Activated CD4-positive, alpha-beta memory T cell treated with anti-CD3 and anti-CD28 coated beads, Interleukin-2, amount 10 ng/mL, durations not matched to agents 7 days and 5 days (primary cell): ENCODE data around the gene MAP2K7. TPM values are rescaled to one million over a fixed set of nuclear protein-coding genes. Genes with fewer than 3 reads are reported as not detected.
"Not testable (repeated sequence)": the region's sequence is repeated elsewhere in the genome, so short reads cannot be mapped to it uniquely, and the experiment has no call there.

Experiments used
- CTCF ChIA-PET: fragments of 350-600 bp; sonication (Branson Sonifier 250); formaldehyde crosslinking; loops from one replicate; lab custom pipeline; 2021; ENCODE audit warnings: antibody characterized with exemption, inconsistent platforms; lab: Charles Lee
- POLR2A ChIA-PET: fragments of 350-600 bp; sonication (Branson Sonifier 250); formaldehyde crosslinking; loops from one replicate; lab custom pipeline; 2021; ENCODE audit warnings: antibody characterized with exemption; lab: Charles Lee
- DNase-seq: peaks from one replicate; pipeline ENCODE4 v3.0.0-alpha.2; 2020
- H3K27ac Mint-ChIP-seq: one replicate; pipeline ENCODE4 v1.8.0; 2021; ENCODE audit warnings: mild to moderate bottlenecking, mixed read lengths
- H3K27me3 Mint-ChIP-seq: one replicate; pipeline ENCODE4 v1.8.0; 2021; ENCODE audit warnings: mixed read lengths
- H3K36me3 Mint-ChIP-seq: one replicate; pipeline ENCODE4 v1.8.0; 2021; ENCODE audit warnings: low read depth, mixed read lengths
- H3K4me1 Mint-ChIP-seq: one replicate; pipeline ENCODE4 v1.8.0; 2021; ENCODE audit warnings: mixed read lengths
- H3K4me3 Mint-ChIP-seq: one replicate; pipeline ENCODE4 v1.8.0; 2021; ENCODE audit warnings: mild to moderate bottlenecking, mixed read lengths
- H3K9me3 Mint-ChIP-seq: one replicate; pipeline ENCODE4 v1.8.0; 2021; ENCODE audit warnings: mixed read lengths
- total RNA-seq, 2 experiments: library from RNA; stranded (reverse); gene quantifications; one replicate each; pipeline ENCODE4 v1.2.3, GENCODE V29; 2021

MAP2K7 gene
- total RNA-seq, 2 experiments from 2014 or later: 42.6 to 42.9 TPM

DNA sequence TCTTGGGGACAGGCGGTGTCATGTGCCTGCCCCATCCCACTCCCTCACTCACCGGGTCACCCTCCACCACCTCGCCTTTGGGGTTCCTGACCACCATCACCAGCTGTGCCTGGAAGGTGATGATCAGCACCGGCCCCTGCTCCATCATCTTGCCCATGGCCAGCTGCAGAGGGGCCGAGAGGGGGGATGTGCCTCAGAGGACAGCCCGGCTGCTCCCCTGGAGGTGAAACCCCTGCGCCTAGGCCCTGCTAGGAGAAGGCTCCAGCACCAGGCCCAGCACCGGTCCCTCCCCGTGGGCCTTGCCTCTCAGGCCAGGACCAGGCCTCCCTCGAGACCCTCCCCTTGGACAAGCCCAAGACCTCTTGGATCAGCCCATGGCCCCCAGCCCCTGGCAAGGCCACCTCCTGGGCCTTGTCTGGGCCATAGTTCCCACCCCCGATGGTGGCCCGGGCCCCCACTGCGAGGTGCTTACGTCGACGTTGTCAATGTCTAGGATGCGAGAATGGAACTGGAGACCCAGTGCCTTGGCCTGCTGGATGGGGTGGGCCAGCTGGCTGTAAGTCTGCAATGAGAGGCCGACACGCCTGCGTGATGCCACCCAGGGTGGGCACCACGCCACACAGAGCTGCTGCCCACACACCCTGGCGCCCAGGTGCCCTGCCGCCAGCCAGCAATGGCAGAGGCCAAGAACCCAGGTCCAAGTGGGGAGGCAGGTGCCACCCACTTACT, 24.1 kb downstream of the MAP2K7 start:
- H3K4me3 Mint-ChIP-seq: no peak overlapping the region
- POLR2A ChIA-PET: interaction anchor here (1.8 kb wide), 1 partner anchor 15 kb away, joined by 4 read pairs; no protein-coding TSS in a partner anchor
- H3K4me1 Mint-ChIP-seq: peaks cover 19% of the 10 kb centered on the region
- no peak overlapping the region for H3K27ac Mint-ChIP-seq
- H3K36me3 Mint-ChIP-seq: peaks cover 3% of the 10 kb centered on the region
- no peak for DNase-seq
- CTCF ChIA-PET: interaction anchor here (0.6 to 1.7 kb wide), 3 partner anchors 14 to 226 kb away, joined by 3 to 4 read pairs (median 3); partner anchors contain the start of gene TIMM44
- H3K27me3 Mint-ChIP-seq: no peaks in the 10 kb centered on the region
- no peaks in the 10 kb centered on the region for H3K9me3 Mint-ChIP-seq

- H3K36me3 Mint-ChIP-seq: peaks cover 3% of the 10 kb centered on the region
- DNase-seq: no peak
- no peak overlapping the region for H3K4me3 Mint-ChIP-seq
- H3K4me1 Mint-ChIP-seq: peaks cover 16% of the 10 kb centered on the region
- no peaks in the 10 kb centered on the region for H3K9me3 Mint-ChIP-seq
- ChIA-PET CTCF (interaction anchor here (1.7 to 3.5 kb wide), 4 partner anchors 8 to 59 kb away, joined by 4 to 28 read pairs (median 12); partner anchors contain the start of genes SNAPC2 and TIMM44), POLR2A (interaction anchor here (1.7 kb wide), 1 partner anchor 15 kb away, joined by 11 read pairs; the partner anchor contains the start of gene TIMM44)
- H3K27me3 Mint-ChIP-seq: no peaks in the 10 kb centered on the region
- no peak overlapping the region for H3K27ac Mint-ChIP-seq
Measured at GRCh38 chr19:7928334-7928706, 24.6 kb downstream of the MAP2K7 start.

GRCh38 chr19:7928741-7929701, 25.3 kb downstream of the MAP2K7 start:
- H3K4me3 Mint-ChIP-seq: no peak overlapping the region
- H3K9me3 Mint-ChIP-seq: no peaks in the 10 kb centered on the region
- no peaks in the 10 kb centered on the region for H3K27me3 Mint-ChIP-seq
- H3K4me1 Mint-ChIP-seq: peaks cover 16% of the 10 kb centered on the region
- no peak overlapping the region for H3K27ac Mint-ChIP-seq
- ChIA-PET POLR2A (interaction anchor here (1.7 to 1.8 kb wide), 2 partner anchors 8 to 14 kb away, joined by 8 to 11 read pairs; partner anchors contain the start of genes SNAPC2 and TIMM44), CTCF (interaction anchor here (0.6 to 3.5 kb wide), 8 partner anchors 9 to 605 kb away, joined by 3 to 28 read pairs (median 4); partner anchors contain the start of genes SNAPC2 and TIMM44)
- DNase-seq: peak; percentile 56
- H3K36me3 Mint-ChIP-seq: peaks cover 6% of the 10 kb centered on the region

GRCh38 chr19:7930030-7930429, 26.4 kb downstream of the MAP2K7 start:
- not testable (repeated sequence) for H3K27ac Mint-ChIP-seq, H3K27me3 Mint-ChIP-seq, DNase-seq, H3K9me3 Mint-ChIP-seq, H3K36me3 Mint-ChIP-seq, H3K4me3 Mint-ChIP-seq
- POLR2A ChIA-PET: interaction anchor here (1.8 kb wide), 2 partner anchors 9 to 13 kb away, joined by 8 to 9 read pairs; partner anchors contain the start of genes SNAPC2 and TIMM44
- H3K4me1 Mint-ChIP-seq: peaks cover 13% of the 10 kb centered on the region
- CTCF ChIA-PET: interaction anchor here (0.7 to 3.5 kb wide), 6 partner anchors 10 to 387 kb away, joined by 3 to 28 read pairs (median 6); partner anchors contain the start of genes SNAPC2 and TIMM44

DNA sequence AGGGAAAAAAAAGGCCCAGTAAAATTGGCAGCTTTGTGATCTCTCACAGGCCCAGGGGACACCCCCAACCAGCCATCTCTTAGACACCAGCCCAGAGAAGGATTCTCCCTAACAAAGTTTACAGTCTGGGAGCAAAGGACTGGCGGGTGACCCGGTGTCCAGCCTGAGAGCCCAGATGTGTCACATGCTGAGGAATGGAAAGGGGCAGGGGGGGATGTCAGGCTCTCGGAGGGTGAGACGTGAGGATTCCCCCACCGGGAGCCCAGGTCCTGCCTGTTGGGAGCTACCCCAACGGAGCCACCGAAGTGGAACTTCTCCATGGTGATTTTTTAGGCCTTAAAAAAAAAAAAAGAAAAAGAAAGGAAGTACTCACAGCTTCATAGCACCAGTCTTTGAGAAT, 27.1 kb downstream of the MAP2K7 start:
- H3K4me1 Mint-ChIP-seq: peaks cover 12% of the 10 kb centered on the region
- no peaks in the 10 kb centered on the region for H3K9me3 Mint-ChIP-seq
- POLR2A ChIA-PET: interaction anchor here (0.9 to 1.8 kb wide), 2 partner anchors 12 to 225 kb away, joined by 3 to 9 read pairs; partner anchors contain the start of gene TIMM44
- no peak overlapping the region for H3K4me3 Mint-ChIP-seq
- H3K27me3 Mint-ChIP-seq: no peaks in the 10 kb centered on the region
- H3K27ac Mint-ChIP-seq: no peak overlapping the region
- CTCF ChIA-PET: interaction anchor here (0.7 to 3.5 kb wide), 6 partner anchors 10 to 388 kb away, joined by 3 to 28 read pairs (median 6); partner anchors contain the start of genes SNAPC2 and TIMM44
- no peak for DNase-seq
- H3K36me3 Mint-ChIP-seq: peaks cover 15% of the 10 kb centered on the region

- no peak for DNase-seq
- POLR2A ChIA-PET: interaction anchor here (0.9 to 1.8 kb wide), 2 partner anchors 12 to 226 kb away, joined by 3 to 9 read pairs; partner anchors contain the start of gene TIMM44
- Mint-ChIP-seq H3K27me3 (no peaks in the 10 kb centered on the region), H3K4me1 (peaks cover 9% of the 10 kb centered on the region), H3K27ac (no peak overlapping the region), H3K4me3 (no peak overlapping the region), H3K36me3 (peaks cover 20% of the 10 kb centered on the region), H3K9me3 (no peaks in the 10 kb centered on the region)
- CTCF ChIA-PET: interaction anchor here (1.1 to 3.5 kb wide), 4 partner anchors 9 to 13 kb away, joined by 3 to 28 read pairs (median 12); partner anchors contain the start of genes SNAPC2 and TIMM44
Measured at GRCh38 chr19:7931221-7932061, 27.8 kb downstream of the MAP2K7 start.

- Mint-ChIP-seq H3K27ac (no peak overlapping the region), H3K4me1 (peaks cover 7% of the 10 kb centered on the region), H3K27me3 (no peaks in the 10 kb centered on the region), H3K9me3 (no peaks in the 10 kb centered on the region), H3K4me3 (no peak overlapping the region), H3K36me3 (peaks cover 20% of the 10 kb centered on the region)
- POLR2A ChIA-PET: no interaction called here
- DNase-seq: no peak
- CTCF ChIA-PET: no interaction called here
Measured at GRCh38 chr19:7932276-7932929, 28.7 kb downstream of the MAP2K7 start.

DNA sequence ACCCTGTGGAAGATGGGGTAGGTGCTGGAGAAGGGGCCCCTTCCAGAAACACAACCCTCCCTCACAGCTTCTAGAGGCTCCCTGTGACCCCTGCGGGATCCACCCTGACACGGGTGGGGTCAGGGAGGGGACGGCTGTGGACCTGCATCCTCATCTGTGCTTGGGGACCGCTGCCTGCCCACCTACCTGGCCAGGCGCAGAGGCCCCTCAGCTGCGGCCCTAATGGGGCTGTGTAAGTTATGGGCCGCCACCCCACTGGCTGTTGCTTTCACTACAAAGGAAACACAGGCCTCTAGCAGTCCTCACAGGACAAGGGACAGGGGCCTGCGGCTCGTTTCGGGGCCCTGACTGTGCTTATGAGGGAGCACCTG, 29.2 kb downstream of the MAP2K7 start:
- CTCF ChIA-PET: no interaction called here
- Mint-ChIP-seq H3K36me3 (peaks cover 22% of the 10 kb centered on the region), H3K4me1 (peaks cover 7% of the 10 kb centered on the region)

GRCh38 chr19:7933411-7933810, 29.7 kb downstream of the MAP2K7 start:
- Mint-ChIP-seq H3K27ac (no peak overlapping the region), H3K4me3 (no peak overlapping the region), H3K27me3 (no peaks in the 10 kb centered on the region), H3K9me3 (no peaks in the 10 kb centered on the region), H3K36me3 (peaks cover 23% of the 10 kb centered on the region), H3K4me1 (peaks cover 5% of the 10 kb centered on the region)
- ChIA-PET POLR2A (interaction anchor here (1.2 kb wide), 1 partner anchor 10 kb away, joined by 3 read pairs; the partner anchor contains the start of gene TIMM44), CTCF (no interaction called here)
- no peak for DNase-seq

More for the DNA sequence above, 29.2 kb downstream of the MAP2K7 start:
- no peak for DNase-seq
- POLR2A ChIA-PET: interaction anchor here (1.2 kb wide), 1 partner anchor 11 kb away, joined by 3 read pairs; the partner anchor contains the start of gene TIMM44
- Mint-ChIP-seq H3K27me3 (no peaks in the 10 kb centered on the region), H3K4me3 (no peak overlapping the region), H3K27ac (no peak overlapping the region), H3K9me3 (no peaks in the 10 kb centered on the region)

DNA sequence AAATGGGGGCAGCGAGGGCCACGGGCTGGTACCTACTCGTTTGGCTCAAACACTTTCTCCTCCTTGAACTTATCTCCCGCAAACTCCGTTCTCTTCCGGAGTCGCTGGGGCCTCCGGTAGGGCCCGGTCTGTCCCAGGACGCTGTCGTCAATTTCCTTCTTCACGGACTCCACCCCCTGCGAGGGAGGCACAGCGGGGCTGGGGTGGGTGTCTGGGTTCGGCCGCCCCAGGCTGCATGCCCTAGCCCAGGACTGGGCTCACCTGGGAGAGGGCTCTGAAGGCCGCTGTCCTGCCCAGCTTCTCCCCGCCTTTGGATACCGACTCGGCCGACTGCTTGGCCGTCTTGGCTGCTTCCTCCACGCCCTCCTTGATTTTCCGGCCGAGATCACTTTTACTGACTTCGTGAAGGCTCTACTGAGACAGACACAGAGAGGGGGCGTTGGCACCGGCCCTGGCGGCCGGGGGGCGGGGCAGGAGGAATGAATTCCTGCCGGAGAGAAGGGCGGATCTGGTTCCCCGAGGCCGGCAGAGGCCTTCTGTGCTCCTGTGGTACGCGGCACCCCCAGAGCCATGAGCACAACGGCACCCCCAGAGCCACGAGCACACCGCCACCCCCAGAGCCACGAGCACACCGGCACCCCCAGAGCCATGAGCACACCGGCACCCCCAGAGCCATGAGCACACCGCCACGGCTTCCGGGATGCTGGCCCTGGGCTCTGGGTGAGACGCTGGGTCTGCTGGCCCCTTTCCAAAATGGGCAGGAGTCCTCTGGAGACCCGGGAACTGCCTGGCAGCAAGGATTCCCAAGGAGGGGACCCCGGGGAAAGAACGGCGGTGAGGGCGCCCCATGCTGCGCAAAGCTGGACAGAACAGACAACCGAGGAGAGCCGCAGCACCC, 30.4 kb downstream of the MAP2K7 start:
- Mint-ChIP-seq H3K4me3 (no peak overlapping the region), H3K27ac (no peak overlapping the region), H3K36me3 (peaks cover 29% of the 10 kb centered on the region), H3K27me3 (no peaks in the 10 kb centered on the region), H3K9me3 (no peaks in the 10 kb centered on the region), H3K4me1 (peaks cover 3% of the 10 kb centered on the region)
- ChIA-PET POLR2A (interaction anchor here (1.2 to 1.8 kb wide), 2 partner anchors 10 kb away, joined by 3 to 6 read pairs; partner anchors contain the start of gene TIMM44), CTCF (interaction anchor here (0.7 kb wide), 1 partner anchor 98 kb away, joined by 4 read pairs; no protein-coding TSS in a partner anchor)
- no peak for DNase-seq
